Measurements from ENCODE around the gene RUBCN.

RUBCN gene

GRCh38 chr3:197736491-197737318 is at the start of gene RUBCN:
TSS of gene RUBCN (minus strand) at chr3:197736904. CDS start at chr3:197736719, 185 bp downstream.
- no peak for FAIRE-seq

- no peak for FAIRE-seq
Measured at GRCh38 chr3:197784019-197784585, 47.4 kb upstream of the RUBCN start.

- no peak for FAIRE-seq
Measured at GRCh38 chr3:197782230-197782629, 45.5 kb upstream of the RUBCN start.

GRCh38 chr3:197775317-197775716 is 38.6 kb upstream of the RUBCN start:
- no peak for FAIRE-seq

DNA sequence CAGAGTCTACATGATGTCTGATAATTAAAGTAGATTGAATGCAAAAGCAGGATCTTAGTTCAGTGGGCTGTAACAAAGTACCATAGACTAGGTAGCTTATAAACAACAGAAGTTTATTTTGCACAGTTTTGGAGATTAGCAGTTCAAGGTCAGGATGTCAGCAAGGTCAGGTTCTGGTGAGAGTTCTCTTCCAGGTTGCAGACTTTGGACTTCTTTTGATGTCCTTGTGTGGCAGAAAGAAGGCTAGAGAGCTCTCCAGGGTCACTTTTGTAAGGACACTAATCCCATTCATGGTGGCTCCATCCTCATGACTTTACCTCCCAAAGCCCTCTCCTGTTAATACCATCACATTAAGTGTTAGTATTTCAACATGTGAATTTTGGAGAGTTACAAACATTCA is 25.1 kb upstream of the RUBCN start:
- FAIRE-seq, result no peak

DNA sequence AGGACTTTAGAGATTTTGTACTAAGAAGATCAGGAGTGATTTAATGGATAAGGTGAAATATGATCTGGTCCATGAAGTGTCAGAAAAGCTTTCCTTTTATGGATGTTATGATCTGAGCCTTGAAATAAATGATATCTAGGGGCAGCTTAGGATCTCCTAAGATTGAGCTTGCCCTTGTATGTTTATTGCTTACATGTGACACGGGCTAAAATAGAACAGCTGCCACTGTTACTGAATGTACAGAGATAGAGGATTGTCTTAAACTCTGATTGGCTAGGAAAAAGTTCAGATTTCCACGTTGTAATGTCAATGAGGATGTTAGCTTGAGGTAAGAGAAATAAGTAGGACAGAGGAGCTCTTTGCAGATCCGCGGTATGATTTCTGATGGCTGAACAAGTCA is 21.8 kb upstream of the RUBCN start:
- no peak for FAIRE-seq

DNA sequence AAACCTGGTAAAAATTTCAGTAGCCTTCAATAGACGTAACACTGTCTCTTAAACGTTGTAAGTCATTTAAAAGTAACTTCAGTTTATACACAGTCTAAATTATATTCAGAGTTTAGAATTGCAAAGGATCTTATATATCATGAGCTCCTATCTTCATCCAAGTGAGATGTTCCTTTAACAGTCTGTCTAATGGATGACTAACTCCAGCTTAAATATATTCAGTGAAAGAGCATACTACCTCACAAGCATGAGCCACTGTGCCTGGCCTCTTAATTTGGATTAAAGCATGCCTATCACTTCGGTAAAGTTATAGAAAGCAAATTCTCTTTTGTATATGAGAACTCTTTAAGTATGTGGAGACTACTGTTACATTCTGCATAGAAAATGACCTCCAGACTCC is 20.0 kb upstream of the RUBCN start:
- FAIRE-seq, result no peak

GRCh38 chr3:197753263-197753662 is 16.6 kb upstream of the RUBCN start:
- FAIRE-seq, result no peak

GRCh38 chr3:197752107-197752506 is 15.4 kb upstream of the RUBCN start:
- FAIRE-seq, result no peak

- FAIRE-seq, result no peak
Measured at GRCh38 chr3:197750858-197751737, 14.4 kb upstream of the RUBCN start.

- FAIRE-seq, result no peak
Measured at GRCh38 chr3:197750396-197750831, 13.7 kb upstream of the RUBCN start.

DNA sequence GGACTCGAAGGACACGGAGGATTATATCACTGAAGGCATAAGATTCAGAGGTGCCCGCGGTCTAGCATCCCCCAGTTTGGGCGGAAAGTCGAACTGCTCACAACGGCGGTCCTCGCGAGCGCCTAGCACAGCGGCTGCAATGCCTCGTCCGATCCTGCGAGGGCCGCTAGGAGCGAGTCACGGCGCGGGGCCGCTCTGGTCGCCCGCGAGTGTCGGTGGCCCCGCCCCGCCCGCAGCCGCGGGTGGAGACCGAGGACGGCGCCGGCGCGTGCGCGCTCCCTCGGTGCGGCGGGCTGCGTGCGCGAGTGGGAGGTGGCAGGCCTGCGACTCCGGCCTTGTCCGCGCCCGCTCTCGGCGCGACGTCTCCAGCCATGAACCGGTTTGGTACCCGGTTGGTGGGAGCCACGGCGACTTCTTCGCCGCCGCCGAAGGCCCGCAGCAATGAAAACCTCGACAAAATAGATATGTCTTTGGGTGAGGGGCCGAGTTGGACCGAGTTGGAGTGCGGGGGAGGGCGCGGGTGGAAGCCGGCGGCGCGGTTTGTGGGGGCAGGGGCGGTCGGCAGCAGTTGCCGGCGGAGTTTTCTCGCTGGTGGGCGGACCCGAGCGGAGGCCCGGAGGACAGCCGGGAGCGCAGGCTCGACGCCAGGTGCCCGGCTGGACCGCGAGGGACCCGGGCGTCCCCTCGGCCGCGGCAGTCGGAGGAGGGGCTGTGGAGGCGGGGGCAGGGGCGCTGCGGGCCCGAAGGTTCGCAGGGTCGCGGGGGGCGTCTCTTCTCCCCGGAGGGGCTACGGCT is 13.1 kb upstream of the RUBCN start, which contains the start of gene FYTTD1:
FYTTD1 (plus strand) TSS at position 283 of the 795 bp plus-strand sequence; CDS start at position 372, 89 bp downstream.
- no peak for FAIRE-seq

DNA sequence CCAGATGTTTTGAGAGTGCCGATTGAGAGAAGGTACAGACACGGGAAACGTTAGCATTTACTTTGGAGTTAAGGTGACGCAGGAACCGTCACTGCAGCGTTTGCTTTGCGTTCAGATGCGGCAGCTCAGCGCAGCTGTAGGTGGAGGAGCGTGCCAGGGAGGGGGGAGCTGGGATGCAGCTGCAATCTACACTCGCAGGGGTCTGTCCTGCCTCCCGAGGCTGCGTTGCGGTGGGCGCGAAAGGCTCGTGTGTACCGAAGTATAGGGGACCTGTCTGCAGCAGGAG is 12.6 kb upstream of the RUBCN start:
- FAIRE-seq, result no peak

DNA sequence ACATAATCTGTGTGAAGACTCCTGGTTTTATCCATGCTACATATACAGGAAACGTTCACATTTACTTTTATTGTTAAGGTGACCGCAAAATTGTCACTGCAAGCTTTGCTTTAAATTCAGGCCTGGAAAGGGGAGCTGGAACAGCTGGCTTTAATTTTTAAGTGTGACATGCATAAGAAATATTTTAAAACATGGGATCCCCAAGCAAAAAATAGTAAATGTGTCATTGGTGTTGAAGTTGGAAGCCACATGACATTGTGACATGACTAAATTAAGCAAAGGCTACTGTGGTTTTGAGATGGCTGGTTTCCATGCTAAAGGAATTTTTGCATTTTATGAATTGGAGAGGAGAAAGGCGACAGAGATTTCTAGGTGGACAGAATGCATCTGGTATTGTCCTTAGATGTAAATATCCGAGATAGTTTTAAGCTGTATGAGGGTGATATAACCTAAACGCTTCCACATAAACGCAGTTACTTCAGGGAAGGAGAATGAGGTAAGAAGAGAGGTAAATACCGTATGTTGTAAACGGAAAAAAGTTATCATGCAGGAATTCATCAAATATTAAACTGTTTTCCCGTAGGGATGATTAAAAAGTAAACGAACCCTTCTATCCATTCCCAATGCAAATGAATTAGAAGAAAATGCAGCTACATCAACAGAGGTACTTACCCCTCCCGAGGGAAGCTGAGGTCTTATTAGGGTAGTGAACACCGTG is 12.1 kb upstream of the RUBCN start:
- FAIRE-seq, result peak; percentile 9

DNA sequence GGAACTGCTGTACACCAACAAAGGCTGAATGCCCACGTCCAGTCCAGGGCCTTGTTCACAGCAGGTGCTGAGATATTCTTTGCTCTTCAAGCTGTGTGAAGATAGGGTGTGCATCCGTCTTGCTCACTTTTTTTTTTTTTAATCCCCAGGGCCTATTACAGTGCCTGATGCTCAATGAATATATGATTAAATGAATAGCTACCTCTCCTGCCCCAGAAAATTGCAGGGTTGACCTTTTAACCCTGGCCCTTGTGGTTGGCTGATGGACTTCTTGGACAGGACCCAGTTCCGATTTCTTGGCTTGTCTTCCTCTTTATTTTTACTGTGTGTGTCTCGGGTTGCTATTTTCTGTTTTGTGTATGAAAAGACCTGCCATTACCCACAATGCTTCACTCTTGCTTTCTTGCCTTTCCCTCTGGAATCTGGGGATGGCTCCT is 10.1 kb upstream of the RUBCN start:
- FAIRE-seq, result no peak

- no peak for FAIRE-seq
Measured at GRCh38 chr3:197746209-197746608, 9.5 kb upstream of the RUBCN start.

DNA sequence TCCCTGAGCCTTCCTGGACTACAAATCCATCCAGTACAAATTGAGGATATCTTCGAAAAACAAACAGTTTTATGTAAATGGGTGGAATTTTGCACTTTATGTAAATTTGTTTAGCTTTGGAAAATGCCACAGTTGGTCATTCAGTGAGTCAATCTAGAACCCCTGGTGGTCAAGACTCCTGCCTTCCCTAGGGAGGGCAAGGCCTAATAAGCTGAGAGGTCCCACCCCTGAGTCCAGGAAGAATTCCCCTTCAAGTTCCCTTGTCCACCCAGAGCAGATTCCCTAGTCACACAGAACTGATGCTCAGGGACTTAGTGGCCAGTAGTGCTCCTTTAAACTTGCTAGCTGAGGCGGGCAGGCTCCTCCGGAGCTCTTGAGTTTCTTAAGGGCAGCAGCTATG is 6.1 kb upstream of the RUBCN start:
- no peak for FAIRE-seq

- no peak for FAIRE-seq
Measured at GRCh38 chr3:197737749-197738462, 1.2 kb upstream of the RUBCN start.

DNA sequence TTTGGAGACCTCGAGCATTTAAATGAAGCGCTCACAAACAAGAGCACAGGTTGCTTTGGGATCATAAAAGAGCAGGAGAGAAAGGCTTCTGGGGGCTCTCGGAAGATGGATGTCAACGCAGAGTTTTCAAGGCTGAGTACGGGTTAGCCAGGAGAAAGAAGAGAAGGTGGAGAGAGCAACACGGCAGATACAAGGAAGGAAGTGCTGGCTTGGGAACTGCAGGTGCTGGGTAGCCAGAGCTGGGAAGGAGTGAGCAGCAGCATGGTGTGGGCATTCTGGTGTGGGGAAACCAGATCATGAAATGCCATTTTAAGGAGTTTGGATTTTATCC is 580 bp upstream of the RUBCN start:
- FAIRE-seq, result no peak

DNA sequence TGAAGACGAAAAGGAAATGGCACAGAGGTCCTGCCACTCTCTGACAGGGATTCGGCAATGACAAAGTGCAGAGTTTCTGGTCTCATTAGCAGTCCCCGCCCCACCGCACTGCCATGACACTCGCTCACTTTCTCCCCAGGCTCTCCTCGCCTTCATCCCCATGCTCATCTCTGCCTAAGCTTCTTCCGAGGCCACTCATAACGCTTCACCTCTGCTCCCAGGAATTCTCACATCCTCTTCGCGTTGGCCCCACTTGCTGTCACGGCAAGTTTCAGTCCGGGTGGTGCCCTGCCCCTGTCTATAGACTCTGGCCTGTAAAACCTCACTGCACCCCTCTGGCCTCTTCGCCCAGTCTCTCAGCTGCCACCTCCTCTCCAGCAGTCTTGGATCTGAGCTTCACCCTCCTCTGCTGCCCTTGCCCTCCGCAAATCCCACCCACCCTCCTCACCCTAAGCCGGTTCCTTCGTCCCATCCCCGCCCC is 654 bp downstream of the RUBCN start:
- FAIRE-seq, result no peak

DNA sequence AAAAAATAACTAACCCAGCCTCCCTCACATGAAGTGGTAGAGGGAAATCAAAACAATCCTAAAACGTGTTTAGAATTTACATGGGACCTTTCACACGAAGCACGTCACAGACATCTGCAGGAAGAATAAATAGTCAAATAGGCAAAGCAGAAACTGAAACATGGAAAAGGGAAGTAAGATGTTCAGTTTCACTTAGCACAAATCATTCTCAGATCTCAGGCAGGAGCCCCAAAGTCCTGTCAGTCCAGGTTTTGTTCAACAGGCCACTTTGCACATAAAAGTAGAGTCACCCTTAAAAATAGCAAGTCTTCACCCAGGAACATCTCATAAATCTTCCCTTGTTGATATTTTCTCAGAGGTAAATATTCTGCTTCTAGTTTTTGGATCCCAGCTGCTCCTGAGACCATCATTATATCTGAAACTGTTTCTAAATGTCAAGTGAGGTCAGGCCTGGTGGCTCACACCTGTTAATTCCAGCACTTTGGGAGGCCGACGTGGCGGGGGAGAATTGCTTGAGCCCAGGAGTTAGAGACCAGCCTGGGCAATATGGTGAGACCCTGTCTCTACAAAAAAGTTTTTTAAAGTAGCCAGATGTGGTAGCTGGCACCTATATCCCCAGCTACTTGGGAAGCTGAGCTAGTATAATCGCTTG is 1.9 kb downstream of the RUBCN start:
- FAIRE-seq, result no peak
